ENCODE measurements around the gene SIK2.

SIK2 gene

DNA sequence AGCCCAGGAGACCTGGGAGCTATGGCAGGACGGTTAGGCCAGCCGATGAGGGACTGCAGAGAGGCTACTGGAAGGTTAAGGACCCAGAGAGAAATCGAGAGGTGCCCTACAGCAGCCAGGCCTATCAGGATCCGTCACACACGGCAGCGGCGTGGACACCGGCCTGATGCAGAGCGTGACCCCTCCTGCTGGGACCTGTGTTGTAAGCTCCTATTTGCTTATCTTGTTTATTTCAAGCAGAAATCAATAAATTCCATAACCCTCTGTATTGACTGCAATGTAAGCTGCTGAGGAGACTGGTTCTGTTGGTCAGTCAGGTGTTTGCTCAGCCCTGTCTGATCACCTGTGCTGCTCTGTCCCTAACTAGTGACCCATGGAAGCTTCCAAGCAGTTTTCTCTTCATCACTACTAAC lies 124.1 kb downstream of the SIK2 start:
- Histone ChIP-seq H2AFZ (no peak overlapping the region), H3K9ac (no peak overlapping the region), H3K79me2 (no peaks in the 10 kb centered on the region), H3K9me3 (ENCODE audit: control insufficient read depth, low read length) (no peaks in the 10 kb centered on the region), H3K4me1 (peaks cover 9% of the 10 kb centered on the region), H3K4me3 (ENCODE audit: low read depth, low read length) (no peak overlapping the region), H3K27me3 (ENCODE audit: control insufficient read depth, insufficient read depth, low read length) (no peaks in the 10 kb centered on the region), H3K27ac (no peak overlapping the region), H3K36me3 (ENCODE audit: control insufficient read depth, insufficient read depth, low read length) (no peaks in the 10 kb centered on the region), H3K4me2 (ENCODE audit: low read length) (no peak overlapping the region)
- TF ChIP-seq, protein P1, sequence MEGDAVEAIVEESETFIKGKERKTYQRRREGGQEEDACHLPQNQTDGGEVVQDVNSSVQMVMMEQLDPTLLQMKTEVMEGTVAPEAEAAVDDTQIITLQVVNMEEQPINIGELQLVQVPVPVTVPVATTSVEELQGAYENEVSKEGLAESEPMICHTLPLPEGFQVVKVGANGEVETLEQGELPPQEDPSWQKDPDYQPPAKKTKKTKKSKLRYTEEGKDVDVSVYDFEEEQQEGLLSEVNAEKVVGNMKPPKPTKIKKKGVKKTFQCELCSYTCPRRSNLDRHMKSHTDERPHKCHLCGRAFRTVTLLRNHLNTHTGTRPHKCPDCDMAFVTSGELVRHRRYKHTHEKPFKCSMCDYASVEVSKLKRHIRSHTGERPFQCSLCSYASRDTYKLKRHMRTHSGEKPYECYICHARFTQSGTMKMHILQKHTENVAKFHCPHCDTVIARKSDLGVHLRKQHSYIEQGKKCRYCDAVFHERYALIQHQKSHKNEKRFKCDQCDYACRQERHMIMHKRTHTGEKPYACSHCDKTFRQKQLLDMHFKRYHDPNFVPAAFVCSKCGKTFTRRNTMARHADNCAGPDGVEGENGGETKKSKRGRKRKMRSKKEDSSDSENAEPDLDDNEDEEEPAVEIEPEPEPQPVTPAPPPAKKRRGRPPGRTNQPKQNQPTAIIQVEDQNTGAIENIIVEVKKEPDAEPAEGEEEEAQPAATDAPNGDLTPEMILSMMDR (IDR thresholded peaks at IDR 0.05) = no peak

DNA sequence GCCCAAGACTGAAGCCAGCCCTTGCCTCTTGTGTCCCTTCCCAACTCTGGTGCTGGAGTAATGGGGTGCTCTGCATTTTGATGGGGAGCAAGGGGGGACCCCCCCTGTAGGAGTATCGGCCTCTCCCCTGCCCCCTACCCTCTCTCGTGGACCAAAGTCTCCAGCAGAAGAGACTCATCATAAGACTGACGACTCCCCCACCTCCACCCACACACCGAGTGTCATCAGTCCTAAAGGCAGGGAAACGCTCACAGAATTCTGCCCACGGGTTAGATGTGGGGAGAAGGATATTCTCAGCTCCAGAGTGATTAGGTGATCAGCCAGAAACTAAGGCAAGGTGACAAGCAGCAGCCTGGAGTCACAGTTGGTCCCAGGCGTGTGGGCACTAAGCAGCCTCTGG lies 125.2 kb downstream of the SIK2 start:
- no peak overlapping the region for H3K9ac ChIP-seq
- no peaks in the 10 kb centered on the region for H3K79me2 ChIP-seq
- no peak overlapping the region for H3K27ac ChIP-seq

DNA sequence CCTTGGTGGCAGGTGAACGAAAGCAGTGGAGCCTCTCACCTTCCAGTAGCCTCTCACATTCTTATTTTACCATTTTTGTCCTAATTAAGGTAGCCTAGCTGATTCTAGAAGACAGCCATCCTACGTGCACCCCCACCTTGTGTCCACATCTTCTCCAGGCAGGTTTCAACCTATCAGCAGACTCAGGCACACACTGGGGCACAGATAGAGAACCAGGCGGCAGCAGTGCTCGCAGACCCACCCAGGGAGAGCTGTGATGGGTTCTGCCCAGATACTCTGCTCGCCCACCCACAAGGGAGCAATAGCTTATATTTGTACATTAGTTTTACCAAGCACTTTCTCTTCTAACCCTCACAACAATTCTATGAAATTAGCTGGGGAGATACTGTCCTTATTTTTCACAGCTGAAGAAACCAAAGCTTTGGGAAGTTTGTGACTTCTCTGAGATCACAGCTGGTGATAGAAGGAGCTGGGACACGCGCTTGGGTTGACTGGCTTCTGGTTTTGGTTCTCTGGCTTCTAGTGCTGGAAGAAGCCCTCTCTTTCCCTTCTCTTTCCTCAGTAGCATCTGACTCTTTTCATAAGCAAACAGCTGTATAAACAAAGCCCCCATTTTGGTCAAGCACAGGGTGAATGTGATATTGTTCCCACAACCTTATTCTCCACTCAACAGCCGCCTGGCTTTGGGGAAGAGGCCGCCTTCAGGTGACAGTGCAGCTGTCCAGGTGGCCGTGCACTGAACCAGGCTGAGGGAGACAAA lies 127.0 kb downstream of the SIK2 start:
- Histone ChIP-seq H3K27me3 (ENCODE audit: control insufficient read depth, insufficient read depth, low read length) (no peaks in the 10 kb centered on the region), H3K4me1 (peaks cover 15% of the 10 kb centered on the region), H3K79me2 (no peaks in the 10 kb centered on the region), H3K27ac (peak overlapping the region; percentile 99), H3K4me3 (ENCODE audit: low read depth, low read length) (no peak overlapping the region), H3K9ac (no peak overlapping the region), H3K36me3 (ENCODE audit: control insufficient read depth, insufficient read depth, low read length) (no peaks in the 10 kb centered on the region), H2AFZ (no peak overlapping the region), H3K9me3 (ENCODE audit: control insufficient read depth, low read length) (no peaks in the 10 kb centered on the region), H3K4me2 (ENCODE audit: low read length) (no peak overlapping the region)
- TF ChIP-seq, protein P1 (IDR thresholded peaks at IDR 0.05) = no peak

More for the DNA sequence above, 125.2 kb downstream of the SIK2 start:
- Histone ChIP-seq H3K36me3 (ENCODE audit: control insufficient read depth, insufficient read depth, low read length) (no peaks in the 10 kb centered on the region), H3K4me3 (ENCODE audit: low read depth, low read length) (no peak overlapping the region), H3K9me3 (ENCODE audit: control insufficient read depth, low read length) (no peaks in the 10 kb centered on the region), H3K4me2 (ENCODE audit: low read length) (no peak overlapping the region), H2AFZ (no peak overlapping the region), H3K4me1 (peaks cover 9% of the 10 kb centered on the region), H3K27me3 (ENCODE audit: control insufficient read depth, insufficient read depth, low read length) (no peaks in the 10 kb centered on the region)
- TF ChIP-seq, protein P1 (IDR thresholded peaks at IDR 0.05) = no peak

DNA sequence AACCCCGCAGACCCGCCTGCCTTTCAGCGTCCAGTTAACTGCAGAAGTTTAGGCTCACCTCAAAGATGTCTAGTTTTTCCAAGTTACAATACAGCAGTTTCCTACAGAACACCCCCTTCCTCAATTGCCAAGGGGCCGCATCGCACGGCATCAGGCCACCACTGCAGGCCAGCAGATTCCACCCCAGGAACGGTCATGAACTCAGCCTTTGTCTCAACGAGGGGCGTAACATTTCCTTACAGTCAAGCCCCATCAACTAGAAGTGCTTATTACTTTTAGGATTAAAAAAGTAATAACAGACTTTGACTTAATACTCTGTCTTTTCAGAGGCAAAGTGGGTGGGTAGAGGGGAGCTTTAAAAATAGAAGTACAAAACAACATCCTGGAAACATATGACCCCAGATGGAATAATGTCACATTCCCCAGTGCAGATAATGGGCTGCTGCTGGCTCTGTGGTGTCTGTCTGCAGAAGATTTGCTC lies 127.6 kb downstream of the SIK2 start:
- Histone ChIP-seq H3K4me2 (ENCODE audit: low read length) (no peak overlapping the region), H3K9me3 (ENCODE audit: control insufficient read depth, low read length) (no peaks in the 10 kb centered on the region), H3K27me3 (ENCODE audit: control insufficient read depth, insufficient read depth, low read length) (no peaks in the 10 kb centered on the region), H2AFZ (no peak overlapping the region), H3K79me2 (no peaks in the 10 kb centered on the region), H3K9ac (no peak overlapping the region), H3K27ac (peak overlapping the region; percentile 99), H3K4me3 (ENCODE audit: low read depth, low read length) (no peak overlapping the region), H3K4me1 (peaks cover 22% of the 10 kb centered on the region), H3K36me3 (ENCODE audit: control insufficient read depth, insufficient read depth, low read length) (no peaks in the 10 kb centered on the region)
- TF ChIP-seq, protein P1 (IDR thresholded peaks at IDR 0.05) = no peak

All from parathyroid adenoma (tissue), 2 donors.